NCI-H146 treated with DMSO at 0.1 percent for 48 hours (cell line): Measurements from ENCODE around the gene SPATA19.

Experiments used
- DNase-seq: peaks from one replicate; lab custom pipeline; 2025; ENCODE audit not compliant: unreplicated experiment; lab: John Stamatoyannopoulos, UW

The SPATA19 gene

GRCh38 chr11:133835593-133836548, 9.4 kb downstream of the SPATA19 start:
- DNase-seq: no peak

- no peak for DNase-seq
Observed at GRCh38 chr11:133834682-133835592, 10.4 kb downstream of the SPATA19 start.

- no peak for DNase-seq
Observed at GRCh38 chr11:133833898-133834681, 11.2 kb downstream of the SPATA19 start.

GRCh38 chr11:133832991-133833897, 12.1 kb downstream of the SPATA19 start:
- DNase-seq: no peak

GRCh38 chr11:133832096-133832990, 13.0 kb downstream of the SPATA19 start:
- DNase-seq: no peak

GRCh38 chr11:133830931-133831907, 14.1 kb downstream of the SPATA19 start:
- no peak for DNase-seq

GRCh38 chr11:133829566-133829965, 15.7 kb downstream of the SPATA19 start:
- no peak for DNase-seq

- DNase-seq: no peak
Observed at GRCh38 chr11:133828871-133829270, 16.4 kb downstream of the SPATA19 start.

GRCh38 chr11:133827556-133827955, 17.8 kb downstream of the SPATA19 start:
- DNase-seq: no peak

GRCh38 chr11:133826866-133827265, 18.4 kb downstream of the SPATA19 start:
- DNase-seq: no peak

GRCh38 chr11:133825666-133826065, 19.6 kb downstream of the SPATA19 start:
- DNase-seq: no peak

GRCh38 chr11:133825156-133825555, 20.2 kb downstream of the SPATA19 start:
- DNase-seq: no peak

GRCh38 chr11:133824593-133824992, 20.7 kb downstream of the SPATA19 start:
- no peak for DNase-seq

GRCh38 chr11:133823614-133824013, 21.7 kb downstream of the SPATA19 start:
- DNase-seq: no peak

- DNase-seq: no peak
Observed at GRCh38 chr11:133823211-133823610, 22.1 kb downstream of the SPATA19 start.

- no peak for DNase-seq
Observed at GRCh38 chr11:133821776-133822175, 23.5 kb downstream of the SPATA19 start.

GRCh38 chr11:133819746-133820315, 25.5 kb downstream of the SPATA19 start:
- DNase-seq: no peak
